Ishikawa (cell line): ENCODE results near the gene SPSB4.

Experiments used
- CEBPB ChIP-seq: IDR thresholded peaks from 2 replicates; pipeline ENCODE4 v1.6.1; 2012
- CREB1 ChIP-seq: IDR thresholded peaks from 2 replicates; pipeline ENCODE4 v1.6.1; 2012; ENCODE audit warnings: low read depth
- EP300 ChIP-seq: IDR thresholded peaks from 2 replicates; pipeline ENCODE4 v1.6.1; 2012; ENCODE audit warnings: borderline replicate concordance
- MAX ChIP-seq: IDR thresholded peaks from 2 replicates; pipeline ENCODE4 v1.6.1; 2012
- NFIC ChIP-seq: IDR thresholded peaks from 2 replicates; pipeline ENCODE4 v1.6.1; 2012
- RAD21 ChIP-seq: IDR thresholded peaks from 2 replicates; pipeline ENCODE4 v1.6.1; 2012; ENCODE audit warnings: low read depth
- REST ChIP-seq: IDR thresholded peaks from 2 replicates; pipeline ENCODE4 v1.6.1; 2012; ENCODE audit warnings: low read depth, mild to moderate bottlenecking
- TCF12 ChIP-seq: IDR thresholded peaks from 2 replicates; pipeline ENCODE4 v1.6.1; 2012; ENCODE audit warnings: low read depth
- TEAD4 ChIP-seq: IDR thresholded peaks from 2 replicates; pipeline ENCODE4 v1.6.1; 2012
- YY1 ChIP-seq: IDR thresholded peaks from 2 replicates; pipeline ENCODE4 v1.6.1; 2012; ENCODE audit warnings: low read depth

GRCh38 chr3:141049681-141050080, 1.5 kb upstream of the SPSB4 start:
- TF ChIP-seq NFIC, result no peak
- TF ChIP-seq EP300, result no peak
- TF ChIP-seq REST, result no peak
- no peak for TF ChIP-seq CEBPB
- TF ChIP-seq RAD21, result 0 out of 2 replicates have a peak, but pooled peaks have one; percentile 9
- TF ChIP-seq MAX, result no peak
- no peak for TF ChIP-seq TEAD4
- TF ChIP-seq YY1, result no peak
- TF ChIP-seq TCF12, result no peak
- no peak for TF ChIP-seq CREB1
